Measurements from ENCODE around the gene AP5M1.

GRCh38 chr14:57299511-57299910 is 30.7 kb downstream of the AP5M1 start:
- TF ChIP-seq ZNF274 (IDR thresholded peaks at IDR 0.05; ENCODE audit: insufficient read depth, insufficient read length) (no peak), EZH2 (IDR thresholded peaks at IDR 0.05; ENCODE audit: borderline replicate concordance, control insufficient read depth, low read depth, low read length) (no peak), CTCF (IDR thresholded peaks at IDR 0.05 in 2 of 3, conservative IDR thresholded peaks at IDR 0.05 in 1 of 3; ENCODE audit: control insufficient read depth in 2 of 3, extremely low read depth in 1 of 3, insufficient read depth in 1 of 3, low read depth in 3 of 3, low read length in 3 of 3) (no peak), PAX8 (IDR thresholded peaks at IDR 0.05) (no peak), TAF1 (IDR thresholded peaks at IDR 0.05; ENCODE audit: borderline replicate concordance, low read depth, low read length) (no peak), ESRRA (IDR thresholded peaks at IDR 0.05; ENCODE audit: low read length) (no peak), CBX5 (IDR thresholded peaks at IDR 0.05; ENCODE audit: low read depth) (no peak), MTA3 (IDR thresholded peaks at IDR 0.05; ENCODE audit: borderline replicate concordance, low read length) (no peak), CHD2 (IDR thresholded peaks at IDR 0.05; ENCODE audit: borderline replicate concordance, low read depth, low read length) (no peak), ZSCAN29 (IDR thresholded peaks at IDR 0.05) (no peak)
